ENCODE results near the gene SYCE1.
"Not testable (repeated sequence)": the region's sequence is repeated elsewhere in the genome, so short reads cannot be mapped to it uniquely, and the experiment has no call there.

Gene SYCE1

GRCh38 chr10:133568287-133568614, 2.9 kb upstream of the SYCE1 start:
- TF ChIP-seq ZNF274 (IDR thresholded peaks at IDR 0.05; ENCODE audit: low read depth, low read length) = no peak

GRCh38 chr10:133567609-133568286, 2.4 kb upstream of the SYCE1 start:
- TF ChIP-seq ZNF274 (IDR thresholded peaks at IDR 0.05; ENCODE audit: low read depth, low read length) = no peak
- H3K4me3 ChIP-seq (ENCODE audit: low read length) = no peak overlapping the region

More at GRCh38 chr10:133568287-133568614, 2.9 kb upstream of the SYCE1 start:
- H3K4me3 ChIP-seq (ENCODE audit: low read length) = no peak overlapping the region

GRCh38 chr10:133567119-133567518, 1.7 kb upstream of the SYCE1 start:
- no peak for TF ChIP-seq ZNF274 (IDR thresholded peaks at IDR 0.05; ENCODE audit: low read depth, low read length)

GRCh38 chr10:133564816-133565215, 567 bp downstream of the SYCE1 start:
- H3K4me3 ChIP-seq (ENCODE audit: low read length) = no peak overlapping the region
- no peak for TF ChIP-seq ZNF274 (IDR thresholded peaks at IDR 0.05; ENCODE audit: low read depth, low read length)

More at GRCh38 chr10:133567119-133567518, 1.7 kb upstream of the SYCE1 start:
- H3K4me3 ChIP-seq (ENCODE audit: low read length) = no peak overlapping the region

- TF ChIP-seq ZNF274 (IDR thresholded peaks at IDR 0.05; ENCODE audit: low read depth, low read length) = no peak
- H3K4me3 ChIP-seq (ENCODE audit: low read length) = no peak overlapping the region
Observed at GRCh38 chr10:133559216-133559615, 6.2 kb downstream of the SYCE1 start.

- TF ChIP-seq ZNF274 (IDR thresholded peaks at IDR 0.05; ENCODE audit: low read depth, low read length) = no peak
- no peak overlapping the region for H3K4me3 ChIP-seq (ENCODE audit: low read length)
Observed at GRCh38 chr10:133557381-133557780, 8.0 kb downstream of the SYCE1 start.

- TF ChIP-seq ZNF274 (IDR thresholded peaks at IDR 0.05; ENCODE audit: low read depth, low read length) = no peak
- H3K4me3 ChIP-seq (ENCODE audit: low read length) = no peak overlapping the region
Observed at GRCh38 chr10:133555521-133555920, 9.9 kb downstream of the SYCE1 start.

- no peak overlapping the region for H3K4me3 ChIP-seq (ENCODE audit: low read length)
- no peak for TF ChIP-seq ZNF274 (IDR thresholded peaks at IDR 0.05; ENCODE audit: low read depth, low read length)
Observed at GRCh38 chr10:133554600-133554999, 10.8 kb downstream of the SYCE1 start.

GRCh38 chr10:133544506-133544905, 20.9 kb downstream of the SYCE1 start:
- H3K4me3 ChIP-seq (ENCODE audit: low read length) = no peak overlapping the region
- TF ChIP-seq ZNF274 (IDR thresholded peaks at IDR 0.05; ENCODE audit: low read depth, low read length) = no peak

- not testable (repeated sequence) for H3K4me3 ChIP-seq (ENCODE audit: low read length)
Observed at GRCh38 chr10:133541441-133541975, 23.9 kb downstream of the SYCE1 start.

GRCh38 chr10:133537546-133538545, 27.5 kb downstream of the SYCE1 start:
- H3K4me3 ChIP-seq (ENCODE audit: low read length) = no peak overlapping the region
- no peak for TF ChIP-seq ZNF274 (IDR thresholded peaks at IDR 0.05; ENCODE audit: low read depth, low read length)

- no peak for TF ChIP-seq ZNF274 (IDR thresholded peaks at IDR 0.05; ENCODE audit: low read depth, low read length)
- H3K4me3 ChIP-seq (ENCODE audit: low read length) = no peak overlapping the region
Observed at GRCh38 chr10:133536198-133536597, 29.2 kb downstream of the SYCE1 start.

GRCh38 chr10:133534417-133534816, 31.0 kb downstream of the SYCE1 start:
- H3K4me3 ChIP-seq (ENCODE audit: low read length) = no peak overlapping the region
- no peak for TF ChIP-seq ZNF274 (IDR thresholded peaks at IDR 0.05; ENCODE audit: low read depth, low read length)

- no peak for TF ChIP-seq ZNF274 (IDR thresholded peaks at IDR 0.05; ENCODE audit: low read depth, low read length)
- no peak overlapping the region for H3K4me3 ChIP-seq (ENCODE audit: low read length)
Observed at GRCh38 chr10:133532871-133533270, 32.5 kb downstream of the SYCE1 start.

GRCh38 chr10:133530506-133530905, 34.9 kb downstream of the SYCE1 start:
- no peak for TF ChIP-seq ZNF274 (IDR thresholded peaks at IDR 0.05; ENCODE audit: low read depth, low read length)
- no peak overlapping the region for H3K4me3 ChIP-seq (ENCODE audit: low read length)

Data from GM08714 (cell line).